OCI-LY1 (cell line): Measurements from ENCODE around the gene CHCHD6.

Experiments
- CTCF ChIP-seq: fragments of 200-600 bp; sonication (generic), shearing (Covaris generic); IDR thresholded peaks from 2 replicates; pipeline ENCODE4 v1.5.1; 2017; ENCODE audit warnings: mild to moderate bottlenecking, antibody characterized with exemption, low read length, moderate library complexity, mixed read lengths
- EZH2 ChIP-seq: fragments of 200-600 bp; sonication (generic), shearing (Covaris generic); IDR thresholded peaks from 2 replicates; pipeline ENCODE4 v1.8.0; 2017; ENCODE audit warnings: borderline replicate concordance, mixed run types, mild to moderate bottlenecking, antibody characterized with exemption, low read length, moderate library complexity, mixed read lengths

GRCh38 chr3:126677862-126678503, 26.1 kb upstream of the CHCHD6 start:
- TF ChIP-seq EZH2 (no peak), CTCF (no peak)
